WTC11 (cell line): Measurements from ENCODE around the gene SLC38A6. TPM values are rescaled to one million over a fixed set of nuclear protein-coding genes. Genes with fewer than 3 reads are reported as not detected.

ENCODE experiments used
- ATAC-seq: fragments of 200-7000 bp; cut with Tn5 transposase; 2 replicates; pipeline ENCODE4 v1.10.0; 2021; ENCODE audit warnings: mild to moderate bottlenecking, moderate library complexity
- CTCF ChIA-PET: fragments of 300-600 bp; sonication (Branson Sonifier 250); formaldehyde crosslinking; loops from one replicate; lab custom pipeline; 2021; ENCODE audit warnings: antibody characterized with exemption; lab: Charles Lee
- POLR2A ChIA-PET: fragments of 350-600 bp; sonication (Branson Sonifier 250); formaldehyde crosslinking; loops from one replicate; lab custom pipeline; 2021; ENCODE audit warnings: antibody characterized with exemption; lab: Charles Lee
- DNase-seq: peaks from one replicate; pipeline ENCODE4 v3.0.0; 2021; ENCODE audit warnings: low spot score
- H3K27ac Mint-ChIP-seq: 2 replicates; pipeline ENCODE4 v1.8.0; 2021; ENCODE audit warnings: mixed read lengths
- H3K27me3 Mint-ChIP-seq: 2 replicates; pipeline ENCODE4 v1.8.0; 2021; ENCODE audit warnings: low read depth, mild to moderate bottlenecking, moderate library complexity, mixed read lengths
- H3K36me3 Mint-ChIP-seq: 2 replicates; pipeline ENCODE4 v1.8.0; 2021; ENCODE audit warnings: mixed read lengths
- H3K4me1 Mint-ChIP-seq: 2 replicates; pipeline ENCODE4 v1.8.0; 2022; ENCODE audit warnings: mixed read lengths
- H3K4me3 Mint-ChIP-seq: 2 replicates; pipeline ENCODE4 v1.8.0; 2021; ENCODE audit warnings: mild to moderate bottlenecking, moderate library complexity, mixed read lengths
- H3K9me3 Mint-ChIP-seq: 2 replicates; pipeline ENCODE4 v1.8.0; 2021; ENCODE audit warnings: mixed read lengths
- AFF4 ChIP-seq: sonication (generic); formaldehyde crosslinking; IDR thresholded peaks from 2 replicates; pipeline ENCODE4 v1.8.1; 2023; ENCODE audit warnings: mild to moderate bottlenecking, missing genetic modification reagents, borderline replicate concordance
- ATF2 ChIP-seq: sonication (generic); formaldehyde crosslinking; IDR thresholded peaks from 2 replicates; pipeline ENCODE4 v1.8.1; 2022; ENCODE audit warnings: low read depth, missing genetic modification reagents, borderline replicate concordance
- CTCF ChIP-seq: fragments of 200-600 bp; IDR thresholded peaks from 2 replicates; pipeline ENCODE4 v1.8.0; 2022; ENCODE audit warnings: antibody characterized with exemption
- EMX1 ChIP-seq: fragments of 250-450 bp; sonication (Bioruptor Pico); IDR thresholded peaks from 2 replicates; pipeline ENCODE4 v1.8.0; 2021; ENCODE audit warnings: mild to moderate bottlenecking
- FOXJ3 ChIP-seq: sonication (generic); formaldehyde crosslinking; IDR thresholded peaks from 2 replicates; pipeline ENCODE4 v1.9.0; 2021; ENCODE audit warnings: missing genetic modification reagents, mild to moderate bottlenecking, borderline replicate concordance
- FOXK1 ChIP-seq: sonication (generic); formaldehyde crosslinking; IDR thresholded peaks from 2 replicates; pipeline ENCODE4 v1.8.0; 2022; ENCODE audit warnings: mild to moderate bottlenecking, moderate library complexity, missing genetic modification reagents
- FOXP4 ChIP-seq: sonication (generic); formaldehyde crosslinking; IDR thresholded peaks from 2 replicates; pipeline ENCODE4 v1.8.0; 2022; ENCODE audit warnings: mild to moderate bottlenecking, missing genetic modification reagents
- MAX ChIP-seq: sonication (generic); formaldehyde crosslinking; IDR thresholded peaks from 2 replicates; pipeline ENCODE4 v1.8.0; 2022; ENCODE audit warnings: mild to moderate bottlenecking, missing genetic modification reagents
- MXD4 ChIP-seq: fragments of 250-450 bp; sonication (Bioruptor Pico); IDR thresholded peaks from 2 replicates; pipeline ENCODE4 v1.8.0; 2021; ENCODE audit warnings: mild to moderate bottlenecking, moderate library complexity, borderline replicate concordance
- NFYB ChIP-seq: sonication (generic); formaldehyde crosslinking; conservative IDR thresholded peaks from 2 replicates; pipeline ENCODE4 v1.8.0; 2022; ENCODE audit warnings: low read depth, missing genetic modification reagents
- NR1H2 ChIP-seq: sonication (generic); formaldehyde crosslinking; IDR thresholded peaks from 2 replicates; pipeline ENCODE4 v1.9.0; 2021; ENCODE audit warnings: mild to moderate bottlenecking, moderate library complexity, missing genetic modification reagents
- NR2C2 ChIP-seq: sonication (generic); formaldehyde crosslinking; IDR thresholded peaks from 2 replicates; pipeline ENCODE4 v1.8.0; 2022; ENCODE audit warnings: mild to moderate bottlenecking, missing genetic modification reagents
- NR3C1 ChIP-seq: sonication (generic); formaldehyde crosslinking; conservative IDR thresholded peaks from 2 replicates; pipeline ENCODE4 v1.8.1; 2023; ENCODE audit warnings: low read depth, mild to moderate bottlenecking, missing genetic modification reagents
- ZBTB21 ChIP-seq: sonication (generic); formaldehyde crosslinking; IDR thresholded peaks from 2 replicates; pipeline ENCODE4 v1.8.1; 2023; ENCODE audit warnings: mild to moderate bottlenecking, missing genetic modification reagents, borderline replicate concordance
- ZNF425 ChIP-seq: fragments of 250-450 bp; sonication (Bioruptor Pico); conservative IDR thresholded peaks from 2 replicates; pipeline ENCODE4 v1.9.0; 2021; ENCODE audit warnings: mild to moderate bottlenecking
- total RNA-seq: library from RNA; stranded (reverse); gene quantifications from 3 replicates; pipeline ENCODE4 v1.2.3, GENCODE V29; 2021

Gene SLC38A6
- total RNA-seq, 1 experiment from 2014 or later, result 8.7 TPM

GRCh38 chr14:61019537-61019936, 38.5 kb downstream of the SLC38A6 start:
- H3K4me3 Mint-ChIP-seq, result no peak overlapping the region
- no peaks in the 10 kb centered on the region for H3K27me3 Mint-ChIP-seq
- no peak for TF ChIP-seq FOXK1 (CRISPR knock-in tag)
- no peak for TF ChIP-seq NR3C1 (CRISPR knock-in tag)
- no peak for TF ChIP-seq ATF2 (CRISPR knock-in tag)
- no peak for TF ChIP-seq NFYB (CRISPR knock-in tag)
- no peak for TF ChIP-seq ZNF425 (CRISPR knock-in tag)
- no peak for TF ChIP-seq FOXJ3 (CRISPR knock-in tag)
- no peak for TF ChIP-seq FOXP4
- TF ChIP-seq ZBTB21 (CRISPR knock-in tag), result no peak
- TF ChIP-seq EMX1 (CRISPR knock-in tag), result no peak
- no peak for TF ChIP-seq NR1H2 (CRISPR knock-in tag)
- no peak for TF ChIP-seq MXD4 (CRISPR knock-in tag)
- no peak for TF ChIP-seq NR2C2 (CRISPR knock-in tag)
- TF ChIP-seq MAX (CRISPR knock-in tag), result no peak
- TF ChIP-seq AFF4, result no peak
- TF ChIP-seq CTCF, result no peak
- no peak overlapping the region for H3K27ac Mint-ChIP-seq
- ChIA-PET POLR2A (no interaction called here), CTCF (interaction anchor here (0.7 kb wide), 1 partner anchor 38 kb away, joined by 3 read pairs; no protein-coding TSS in a partner anchor)
- no peak for ATAC-seq
- H3K4me1 Mint-ChIP-seq, result 0 out of 2 replicates have a peak, but pooled peaks cover 2% of the 10 kb centered on the region
- peaks cover 17% of the 10 kb centered on the region for H3K36me3 Mint-ChIP-seq
- no peak for DNase-seq
- H3K9me3 Mint-ChIP-seq, result peaks cover 17% of the 10 kb centered on the region
